ENCODE measurements around the gene CFAP61. TPM values are rescaled to one million over a fixed set of nuclear protein-coding genes. Genes with fewer than 3 reads are reported as not detected.

CFAP61 gene
- total and polyA plus RNA-seq, 9 of the 15 experiments (the other 6 are each of a cell fraction or from before 2014, with no cell fraction given) = 0.11 TPM; not detected in 8

DNA sequence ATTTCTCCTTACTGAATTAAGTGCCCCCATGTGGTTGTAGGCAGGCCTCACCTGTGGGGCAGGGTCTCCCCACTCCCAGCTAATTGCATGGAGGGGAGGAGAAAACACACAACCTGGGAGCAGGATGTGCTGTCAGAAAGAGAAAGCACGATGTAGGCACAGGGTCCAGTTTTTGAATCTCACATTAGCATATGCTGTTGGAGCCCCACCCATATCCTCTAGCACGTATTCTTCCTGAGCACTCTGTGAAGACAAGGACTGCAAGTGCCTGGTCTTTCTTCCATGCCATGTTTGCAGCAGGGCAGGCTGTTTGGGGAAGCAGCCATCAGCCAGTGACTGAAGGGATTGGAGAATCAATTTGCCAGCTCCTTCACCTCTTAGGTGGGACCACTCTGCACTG lies 108.2 kb downstream of the CFAP61 start:
- DNase-seq (ENCODE audit: extremely low read depth in 1 of 4, low spot score in 3 of 4) (no peak), FAIRE-seq (no peak), ATAC-seq (no peak)
- in situ Hi-C loops (cut with MboI) = no loop called here
- Histone ChIP-seq H3K4me2 (ENCODE audit: insufficient read depth, low read length) (no peak overlapping the region), H3K9me3 (replicated peaks; ENCODE audit: control insufficient read depth, insufficient read depth, low read depth, low read length) (no peaks in the 10 kb centered on the region), H3K27ac (ENCODE audit: extremely low read depth, low read depth, low read length) (no peak overlapping the region), H3K36me3 (ENCODE audit: control insufficient read depth, insufficient read depth, low read length) (no peaks in the 10 kb centered on the region), H3K9ac (ENCODE audit: insufficient read depth in 1 of 2, low read depth in 2 of 2, low read length in 2 of 2) (no peak overlapping the region), H4K20me1 (replicated peaks; ENCODE audit: control insufficient read depth, insufficient read depth, low read length) (no peaks in the 10 kb centered on the region), H3K27me3 (ENCODE audit: control insufficient read depth in 2 of 2, insufficient read depth in 2 of 2, low read length in 2 of 2) (no peaks in the 10 kb centered on the region), H3K4me1 (replicated peaks in 1 of 2; ENCODE audit: control insufficient read depth in 2 of 2, insufficient read depth in 2 of 2, low read length in 2 of 2) (no peaks in the 10 kb centered on the region), H3K4me3 (no peak overlapping the region), H2AFZ (ENCODE audit: low read depth, low read length) (no peak overlapping the region), H3K9me1 (ENCODE audit: control insufficient read depth, insufficient read depth, low read length) (no peaks in the 10 kb centered on the region), H3K79me2 (ENCODE audit: control insufficient read depth, insufficient read depth, low read length) (no peaks in the 10 kb centered on the region)
- ChIA-PET POLR2A (no interaction called here), CTCF (ENCODE audit: low intra/inter-chr PET ratio) (no interaction called here)
- intact Hi-C loops (cut with micrococcal nuclease) = no loop called here
- 0% methylated on average over 1 of the region's 2 CpGs for WGBS (ENCODE audit: insufficient coverage, low coverage, missing lambda C conversion rate)
- no TSS peak for BruUV-seq (replicated peaks)
- TF ChIP-seq, protein P1, sequence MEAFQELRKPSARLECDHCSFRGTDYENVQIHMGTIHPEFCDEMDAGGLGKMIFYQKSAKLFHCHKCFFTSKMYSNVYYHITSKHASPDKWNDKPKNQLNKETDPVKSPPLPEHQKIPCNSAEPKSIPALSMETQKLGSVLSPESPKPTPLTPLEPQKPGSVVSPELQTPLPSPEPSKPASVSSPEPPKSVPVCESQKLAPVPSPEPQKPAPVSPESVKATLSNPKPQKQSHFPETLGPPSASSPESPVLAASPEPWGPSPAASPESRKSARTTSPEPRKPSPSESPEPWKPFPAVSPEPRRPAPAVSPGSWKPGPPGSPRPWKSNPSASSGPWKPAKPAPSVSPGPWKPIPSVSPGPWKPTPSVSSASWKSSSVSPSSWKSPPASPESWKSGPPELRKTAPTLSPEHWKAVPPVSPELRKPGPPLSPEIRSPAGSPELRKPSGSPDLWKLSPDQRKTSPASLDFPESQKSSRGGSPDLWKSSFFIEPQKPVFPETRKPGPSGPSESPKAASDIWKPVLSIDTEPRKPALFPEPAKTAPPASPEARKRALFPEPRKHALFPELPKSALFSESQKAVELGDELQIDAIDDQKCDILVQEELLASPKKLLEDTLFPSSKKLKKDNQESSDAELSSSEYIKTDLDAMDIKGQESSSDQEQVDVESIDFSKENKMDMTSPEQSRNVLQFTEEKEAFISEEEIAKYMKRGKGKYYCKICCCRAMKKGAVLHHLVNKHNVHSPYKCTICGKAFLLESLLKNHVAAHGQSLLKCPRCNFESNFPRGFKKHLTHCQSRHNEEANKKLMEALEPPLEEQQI (IDR thresholded peaks at IDR 0.05) = no peak
- TF ChIP-seq ARHGAP35 (IDR thresholded peaks at IDR 0.05; ENCODE audit: partially characterized antibody) = no peak
- no peak for TF ChIP-seq ZNF586 (CRISPR knock-in tag; conservative IDR thresholded peaks at IDR 0.05)
- no peak for TF ChIP-seq NUFIP1 (IDR thresholded peaks at IDR 0.05; ENCODE audit: partially characterized antibody)
- no peak for TF ChIP-seq HMGN3 (IDR thresholded peaks at IDR 0.05; ENCODE audit: borderline replicate concordance, extremely low read depth, insufficient read length, low read depth, low read length)
- no peak for TF ChIP-seq ZNF589 (CRISPR knock-in tag; IDR thresholded peaks at IDR 0.05; ENCODE audit: low read depth)
